Lower leg skin (tissue), 4 donors: ENCODE data around the gene SHPK. TPM values are rescaled to one million over a fixed set of nuclear protein-coding genes. Genes with fewer than 3 reads are reported as not detected.

Source experiments
- DNase-seq, 2 donors: peaks; one replicate each; pipeline ENCODE4 v3.0.0-alpha.2; 2019; ENCODE audit warnings: low spot score in 2 of 2
- H3K4me3 ChIP-seq: fragments of 200-600 bp; sonication (generic); 2 replicates; pipeline ENCODE4 v1.5.1; 2017; ENCODE audit warnings: mild to moderate bottlenecking, low read depth; ENCODE audit not compliant: poor library complexity, severe bottlenecking
- POLR2A ChIP-seq, 2 donors: fragments of 450-650 bp; IDR thresholded peaks; one replicate each; pipeline ENCODE4 v1.6.1; 2016 to 2017; ENCODE audit warnings: antibody characterized with exemption in 2 of 2, mild to moderate bottlenecking in 1 of 2, moderate library complexity in 1 of 2
- WGBS, 2 donors: methylation state at CpG; one replicate each; pipeline ENCODE4 v1.1.5; 2018; 5-methylcytosine and 5-hydroxymethylcytosine counted together
- intact Hi-C: fragments of 100-400 bp; cut with DNase I; formaldehyde crosslinking; loops from one replicate; pipeline ENCODE4 v1.15.0; 2023; ENCODE audit warnings: low total_unique reads
- total RNA-seq, 4 donors: library from RNA; depleted of rRNA; stranded (reverse); fragments of >200 nt; gene quantifications; one replicate each; pipeline ENCODE4 v1.1.0, GENCODE V29; 2016
- TF ChIP-seq, protein P1 (sequence below), 3 donors: fragments of 450-650 bp; IDR thresholded peaks; one replicate each; pipeline ENCODE4 v1.5.1; 2016; ENCODE audit warnings: antibody characterized with exemption in 3 of 3, mild to moderate bottlenecking in 3 of 3, moderate library complexity in 2 of 3

SHPK gene
- total RNA-seq, 4 donors from 2014 or later, result 18.2 to 30.3 (median 23.1) TPM

DNA sequence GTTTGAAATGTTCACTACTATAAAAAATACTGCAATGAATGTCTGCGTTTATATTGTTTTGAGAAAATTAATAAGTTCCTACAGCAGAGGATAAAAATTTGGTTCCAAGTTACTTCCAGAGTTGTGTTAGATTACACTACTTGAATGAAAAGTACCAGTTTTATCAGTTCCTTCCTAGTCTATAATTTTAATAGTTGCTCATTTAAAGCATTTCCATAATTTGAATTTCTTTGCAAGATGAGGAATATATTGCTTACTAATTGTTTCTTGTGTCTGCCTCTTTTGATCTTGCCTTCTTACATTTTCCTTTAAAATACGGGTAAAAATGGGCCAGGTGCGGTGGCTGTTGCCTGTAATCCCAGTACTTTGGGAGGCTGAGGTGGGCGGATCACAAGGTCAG lies 36.5 kb upstream of the SHPK start:
- H3K4me3 ChIP-seq, result no peak overlapping the region
- TF ChIP-seq, protein P1, sequence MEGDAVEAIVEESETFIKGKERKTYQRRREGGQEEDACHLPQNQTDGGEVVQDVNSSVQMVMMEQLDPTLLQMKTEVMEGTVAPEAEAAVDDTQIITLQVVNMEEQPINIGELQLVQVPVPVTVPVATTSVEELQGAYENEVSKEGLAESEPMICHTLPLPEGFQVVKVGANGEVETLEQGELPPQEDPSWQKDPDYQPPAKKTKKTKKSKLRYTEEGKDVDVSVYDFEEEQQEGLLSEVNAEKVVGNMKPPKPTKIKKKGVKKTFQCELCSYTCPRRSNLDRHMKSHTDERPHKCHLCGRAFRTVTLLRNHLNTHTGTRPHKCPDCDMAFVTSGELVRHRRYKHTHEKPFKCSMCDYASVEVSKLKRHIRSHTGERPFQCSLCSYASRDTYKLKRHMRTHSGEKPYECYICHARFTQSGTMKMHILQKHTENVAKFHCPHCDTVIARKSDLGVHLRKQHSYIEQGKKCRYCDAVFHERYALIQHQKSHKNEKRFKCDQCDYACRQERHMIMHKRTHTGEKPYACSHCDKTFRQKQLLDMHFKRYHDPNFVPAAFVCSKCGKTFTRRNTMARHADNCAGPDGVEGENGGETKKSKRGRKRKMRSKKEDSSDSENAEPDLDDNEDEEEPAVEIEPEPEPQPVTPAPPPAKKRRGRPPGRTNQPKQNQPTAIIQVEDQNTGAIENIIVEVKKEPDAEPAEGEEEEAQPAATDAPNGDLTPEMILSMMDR (IDR thresholded peaks at IDR 0.05), result no peak
- TF ChIP-seq POLR2A (IDR thresholded peaks at IDR 0.05), result no peak
- no peak for DNase-seq
- intact Hi-C loops, result no loop called here
- WGBS, 2 donors, result 96 to 97% methylated on average over 4 of the region's 4 CpGs

DNA sequence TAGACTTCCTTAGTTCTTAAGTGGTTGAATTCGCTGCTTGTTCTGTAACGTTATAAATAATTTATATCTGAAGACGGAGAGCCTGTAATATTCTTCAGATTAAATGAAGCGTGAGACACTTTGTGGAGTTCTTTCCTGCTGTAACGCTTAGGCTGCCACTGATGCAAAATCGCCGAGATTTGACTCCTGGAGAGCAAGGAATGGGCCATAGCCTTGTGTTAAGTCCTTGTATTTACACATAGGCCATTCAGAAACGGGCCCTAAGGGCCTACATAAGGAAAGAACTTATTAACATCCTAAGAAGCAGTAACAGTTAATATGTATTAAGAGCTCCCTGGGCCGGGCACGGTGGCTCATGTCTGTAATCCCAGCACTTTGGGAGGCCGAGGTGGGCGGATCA lies 33.5 kb upstream of the SHPK start:
- 49 to 50% methylated on average over 12 of the region's 12 CpGs for WGBS, 2 donors
- intact Hi-C loops, result no loop called here
- peak overlapping the region; percentile 61 for H3K4me3 ChIP-seq
- TF ChIP-seq POLR2A (IDR thresholded peaks at IDR 0.05), result no peak
- TF ChIP-seq, protein P1 (IDR thresholded peaks at IDR 0.05), result no peak
- DNase-seq, result no peak

DNA sequence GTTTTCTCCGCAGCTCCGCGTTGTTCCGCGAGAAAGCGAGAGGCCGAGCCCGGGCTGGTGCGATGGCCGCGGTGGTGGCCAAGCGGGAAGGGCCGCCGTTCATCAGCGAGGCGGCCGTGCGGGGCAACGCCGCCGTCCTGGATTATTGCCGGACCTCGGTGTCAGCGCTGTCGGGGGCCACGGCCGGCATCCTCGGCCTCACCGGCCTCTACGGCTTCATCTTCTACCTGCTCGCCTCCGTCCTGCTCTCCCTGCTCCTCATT lies 33.0 kb upstream of the SHPK start:
- peak overlapping the region; percentile 61 for H3K4me3 ChIP-seq
- TF ChIP-seq, protein P1 (IDR thresholded peaks at IDR 0.05), result no peak
- no peak for TF ChIP-seq POLR2A (IDR thresholded peaks at IDR 0.05)
- intact Hi-C loops, result no loop called here
- DNase-seq, result no peak
- 1% methylated on average over 18 to 21 of the region's 32 CpGs for WGBS, 2 donors

DNA sequence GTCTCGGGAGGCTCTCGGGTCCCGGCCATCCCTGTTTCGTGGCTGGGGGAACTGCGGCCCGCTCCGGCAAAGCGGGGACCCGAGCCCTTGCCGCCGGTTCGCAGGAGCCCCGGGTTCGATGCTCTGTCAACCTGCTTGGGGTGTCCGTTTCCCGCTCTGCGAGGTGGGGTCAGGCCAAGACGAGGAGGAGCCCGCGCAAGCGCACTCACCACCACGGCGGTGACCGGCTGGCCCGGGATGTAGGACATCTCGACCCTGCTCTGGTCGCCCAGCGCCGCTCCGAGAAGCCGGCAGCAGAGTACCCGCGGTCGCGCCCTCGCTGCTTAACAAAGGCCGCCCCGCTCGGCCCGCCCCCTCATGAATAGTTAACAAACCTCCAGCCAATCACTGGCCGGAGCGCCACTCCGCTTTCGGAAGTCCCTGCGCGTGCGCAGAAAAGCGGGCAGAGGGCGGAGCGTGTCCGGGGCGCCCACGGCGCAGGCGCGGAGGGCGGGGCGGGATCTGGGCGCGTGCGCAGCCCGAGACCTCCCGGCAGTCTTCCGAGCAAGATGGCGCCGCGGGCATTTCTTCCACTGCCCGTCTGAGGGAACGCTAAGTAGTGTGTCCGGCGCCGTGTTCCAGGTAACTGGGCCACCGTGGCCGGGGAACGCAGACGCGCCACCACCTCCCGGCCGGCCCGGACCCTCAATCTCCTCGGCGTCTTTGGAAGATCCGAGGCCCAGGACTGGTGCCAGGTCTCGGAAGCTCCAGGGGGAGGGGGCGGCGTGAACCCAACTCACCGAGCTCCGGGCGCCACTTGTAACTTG lies 32.4 kb upstream of the SHPK start, which contains the start of the genes EMC6 and TAX1BP3:
Gene EMC6, plus strand, starts transcription at position 534 of the 806 bp plus-strand sequence. CDS start 335 bp downstream, outside the sequence.
Gene TAX1BP3, minus strand, starts transcription at position 300 of the 806 bp plus-strand sequence. Its CDS starts 52 bp downstream, at position 248.
- intact Hi-C loops, result no loop called here
- TF ChIP-seq, protein P1 (IDR thresholded peaks at IDR 0.05), result no peak
- peak in 1 of 2 donors; percentile 61 for TF ChIP-seq POLR2A (IDR thresholded peaks at IDR 0.05)
- DNase-seq, result peak; percentile 97 to 100
- 0% methylated on average over 14 to 80 of the region's 89 CpGs for WGBS, 2 donors
- peak within 1 kb of the TSS; percentile 79 for H3K4me3 ChIP-seq

DNA sequence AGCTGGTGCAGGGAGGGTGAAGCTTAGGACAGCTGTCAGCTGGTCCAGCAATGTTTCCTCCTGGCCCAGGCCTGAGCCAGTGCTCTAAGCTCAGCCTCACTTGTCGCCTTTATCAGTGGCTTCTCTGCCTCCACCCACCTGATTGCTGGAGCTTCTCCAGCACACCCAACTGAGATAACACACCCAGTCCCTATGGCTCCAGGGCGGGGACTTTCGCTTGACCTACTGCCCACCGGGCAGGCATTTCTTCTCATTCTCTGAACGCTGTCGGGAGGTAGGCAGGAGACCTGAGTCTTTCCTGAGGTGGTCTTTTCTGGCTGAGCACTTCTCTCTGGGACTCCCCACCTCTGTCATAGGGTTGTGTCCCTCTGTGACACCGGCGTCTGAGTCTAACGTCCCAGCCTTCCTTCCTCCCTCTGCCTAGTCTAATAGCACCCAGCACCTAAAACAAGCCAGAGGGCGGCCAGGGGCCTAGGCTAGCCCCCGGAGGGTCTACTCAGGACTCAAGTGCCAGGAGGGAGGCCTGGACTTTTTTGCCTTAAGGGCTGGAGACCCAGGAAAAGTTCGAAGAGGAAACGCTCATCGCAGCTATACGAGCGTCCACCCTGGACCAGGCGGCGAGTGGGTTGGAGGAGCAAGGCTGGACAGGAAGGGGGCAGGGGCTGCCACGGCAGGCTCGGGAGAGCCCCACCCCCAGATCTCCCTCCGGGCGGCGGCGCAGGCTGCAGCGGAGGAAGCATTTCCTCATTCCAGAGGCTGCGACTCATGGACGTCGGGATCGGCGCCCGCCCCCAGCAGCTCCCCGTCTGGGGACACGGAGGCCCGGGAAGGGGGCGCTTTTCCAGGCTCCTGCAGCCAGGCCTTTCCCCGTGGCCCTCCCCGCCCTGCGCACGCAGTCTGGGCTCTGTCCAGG lies 31.6 kb upstream of the SHPK start:
- H3K4me3 ChIP-seq, result peak overlapping the region; percentile 79
- peak; percentile 74 to 97 for DNase-seq
- intact Hi-C loops, result no loop called here
- 4% methylated on average over 30 to 31 of the region's 39 CpGs for WGBS, 2 donors
- TF ChIP-seq, protein P1 (IDR thresholded peaks at IDR 0.05), result no peak
- TF ChIP-seq POLR2A (IDR thresholded peaks at IDR 0.05), result no peak
